Keratinocyte (primary cell): ENCODE measurements around the gene TVP23C. TPM values are rescaled to one million over a fixed set of nuclear protein-coding genes. Genes with fewer than 3 reads are reported as not detected.

Experiments
- DNase-seq: peaks from one replicate; pipeline ENCODE4 v3.0.0-alpha.2; 2011; ENCODE audit warnings: low read depth, missing footprints, low spot score
- FAIRE-seq: peaks from 2 replicates; lab custom pipeline; 2011; peaks lifted over from hg19 to GRCh38; lab: Jason Lieb, UNC
- H2AFZ ChIP-seq: 2 replicates; pipeline ENCODE4 v1.6.0; 2012; ENCODE audit warnings: low read length, control low read depth, inconsistent platforms; ENCODE audit not compliant: control insufficient read depth
- H3K27ac ChIP-seq: 2 replicates; pipeline ENCODE4 v1.5.1; 2011; ENCODE audit warnings: low read length; ENCODE audit not compliant: control insufficient read depth, insufficient read depth
- H3K27me3 ChIP-seq: 3 replicates; pipeline ENCODE4 v1.6.0; 2011; ENCODE audit warnings: low read length; ENCODE audit not compliant: control insufficient read depth, insufficient read depth; ENCODE audit errors: extremely low read depth
- H3K36me3 ChIP-seq, 2 experiments: 2 replicates in 1 of 2; 3 replicates in 1 of 2; pipeline ENCODE4 v1.5.1; 2011; ENCODE audit warnings: low read length in 2 of 2, mild to moderate bottlenecking in 1 of 2; ENCODE audit not compliant: control insufficient read depth in 2 of 2, insufficient read depth in 2 of 2; ENCODE audit errors: extremely low read depth in 1 of 2
- H3K4me1 ChIP-seq: 3 replicates; pipeline ENCODE4 v1.5.1; 2011; ENCODE audit warnings: low read length; ENCODE audit not compliant: control insufficient read depth, insufficient read depth; ENCODE audit errors: extremely low read depth
- H3K4me2 ChIP-seq: 3 replicates; pipeline ENCODE4 v1.6.0; 2011; ENCODE audit warnings: low read depth, low read length; ENCODE audit not compliant: control insufficient read depth, insufficient read depth; ENCODE audit errors: extremely low read depth
- H3K4me3 ChIP-seq, 3 experiments: fragments of 200-600 bp in 1 of 3; sonication (generic) in 1 of 3; 2 replicates in 2 of 3; 3 replicates in 1 of 3; pipeline ENCODE4 v1.5.1; 2011 to 2016; ENCODE audit warnings: low read length in 3 of 3, mild to moderate bottlenecking in 3 of 3, control low read depth in 2 of 3, inconsistent platforms in 1 of 3, low read depth in 1 of 3, mixed read lengths in 1 of 3, mixed run types in 1 of 3, moderate library complexity in 1 of 3; ENCODE audit not compliant: control insufficient read depth in 2 of 3, insufficient read depth in 2 of 3; ENCODE audit errors: extremely low read depth in 1 of 3
- H3K79me2 ChIP-seq: 2 replicates; pipeline ENCODE4 v1.6.0; 2012; ENCODE audit warnings: low read length; ENCODE audit not compliant: control insufficient read depth, insufficient read depth
- H3K9ac ChIP-seq: 3 replicates; pipeline ENCODE4 v1.6.0; 2011; ENCODE audit warnings: low read length; ENCODE audit not compliant: control insufficient read depth, insufficient read depth; ENCODE audit errors: extremely low read depth
- H3K9me1 ChIP-seq: 3 replicates; pipeline ENCODE4 v1.6.0; 2011; ENCODE audit warnings: low read length; ENCODE audit not compliant: control insufficient read depth, insufficient read depth; ENCODE audit errors: extremely low read depth
- H3K9me3 ChIP-seq: 2 replicates; pipeline ENCODE4 v1.5.1; 2012; ENCODE audit warnings: low read depth, low read length; ENCODE audit not compliant: control insufficient read depth
- H4K20me1 ChIP-seq: 3 replicates; pipeline ENCODE4 v1.6.0; 2011; ENCODE audit warnings: low read length; ENCODE audit not compliant: control insufficient read depth, insufficient read depth; ENCODE audit errors: extremely low read depth
- CTCF ChIP-seq, 3 experiments: IDR thresholded peaks in 1 of 3; conservative IDR thresholded peaks in 1 of 3; optimal IDR thresholded peaks in 1 of 3; 2 replicates in 2 of 3; 3 replicates in 1 of 3; pipeline versions ENCODE3 to v1.5.1; 2011; ENCODE audit warnings: low read length in 3 of 3, mild to moderate bottlenecking in 3 of 3, moderate library complexity in 2 of 3, control low read depth in 1 of 3, inconsistent platforms in 1 of 3; ENCODE audit not compliant: insufficient read depth in 2 of 3; ENCODE audit errors: extremely low read depth in 1 of 3
- EZH2 ChIP-seq: IDR thresholded peaks from one replicate; pipeline ENCODE4 v1.6.1; 2012; ENCODE audit warnings: inconsistent platforms, mild to moderate bottlenecking, low read length, moderate library complexity
- dilution Hi-C: fragments of 300-500 bp; cut with MboI; formaldehyde crosslinking; loops from one replicate; pipeline ENCODE4 v1.7.0; 2020; ENCODE audit warnings: low sequenced_read_pairs; ENCODE audit not compliant: extremely low pct_ligation_motif_present
- polyA plus RNA-seq, 5 experiments: library from polyadenylated mRNA; depleted of rRNA in 3 of 5; stranded (reverse) in 3 of 5; stranded (forward) in 1 of 5; unstranded in 1 of 5; fragments of >200 nt; gene quantifications; 1 replicate in 1 of 5; 2 replicates in 3 of 5; 3 replicates in 1 of 5; pipeline versions ENCODE4 v1.2.1 to v1.2.3, GENCODE V29; 2011 to 2012; ENCODE audit warnings: missing spikeins in 2 of 5, low read depth in 1 of 5, low replicate concordance in 1 of 5

TVP23C gene
- polyA plus RNA-seq, 1 donor (not counting 4 experiments of a cell fraction or from before 2014, with no cell fraction given), result 5.7 TPM

GRCh38 chr17:15456972-15457722 is 106.1 kb downstream of the TVP23C start:
- Histone ChIP-seq H3K79me2 (no peaks in the 10 kb centered on the region), H3K9me3 (no peaks in the 10 kb centered on the region), H3K4me2 (no peak overlapping the region), H3K9ac (no peak overlapping the region), H4K20me1 (no peaks in the 10 kb centered on the region), H3K4me3 (no peak overlapping the region), H2AFZ (no peak overlapping the region), H3K27me3 (no peaks in the 10 kb centered on the region), H3K27ac (no peak overlapping the region), H3K4me1 (no peaks in the 10 kb centered on the region), H3K9me1 (no peaks in the 10 kb centered on the region), H3K36me3 (no peaks in the 10 kb centered on the region)
- no peak for TF ChIP-seq EZH2
- no peak for TF ChIP-seq CTCF (optimal IDR thresholded peaks at IDR 0.05 in 1 of 3, IDR thresholded peaks at IDR 0.05 in 1 of 3, conservative IDR thresholded peaks at IDR 0.05 in 1 of 3; ENCODE audit: extremely low read depth in 1 of 3, insufficient read depth in 2 of 3, low read length in 3 of 3)
- dilution Hi-C loops, result no loop called here
- DNase-seq, result no peak
- no peak for FAIRE-seq

GRCh38 chr17:15456496-15456895 is 106.8 kb downstream of the TVP23C start:
- FAIRE-seq (no peak), DNase-seq (no peak)
- Histone ChIP-seq H3K4me2 (no peak overlapping the region), H2AFZ (no peak overlapping the region), H3K4me1 (no peaks in the 10 kb centered on the region), H3K36me3 (no peaks in the 10 kb centered on the region), H3K27me3 (no peaks in the 10 kb centered on the region), H3K9me3 (no peaks in the 10 kb centered on the region), H4K20me1 (no peaks in the 10 kb centered on the region), H3K4me3 (no peak overlapping the region), H3K9me1 (no peaks in the 10 kb centered on the region), H3K27ac (no peak overlapping the region), H3K9ac (no peak overlapping the region), H3K79me2 (no peaks in the 10 kb centered on the region)
- TF ChIP-seq CTCF (optimal IDR thresholded peaks at IDR 0.05 in 1 of 3, IDR thresholded peaks at IDR 0.05 in 1 of 3, conservative IDR thresholded peaks at IDR 0.05 in 1 of 3; ENCODE audit: extremely low read depth in 1 of 3, insufficient read depth in 2 of 3, low read length in 3 of 3) (no peak), EZH2 (no peak)
- dilution Hi-C loops, result no loop called here
